NCI-H69 (cell line): ENCODE data around the gene TMEM212.

Experiments used
- DNase-seq: peaks from one replicate; lab custom pipeline; 2025; lab: John Stamatoyannopoulos, UW

TMEM212 gene

GRCh38 chr3:171860830-171861535 is 17.8 kb downstream of the TMEM212 start:
- DNase-seq, result no peak

GRCh38 chr3:171862392-171862791 is 19.2 kb downstream of the TMEM212 start:
- DNase-seq, result no peak

GRCh38 chr3:171862993-171863521 is 19.9 kb downstream of the TMEM212 start:
- no peak for DNase-seq

- no peak for DNase-seq
Observed at GRCh38 chr3:171863920-171864319, 20.8 kb downstream of the TMEM212 start.

- DNase-seq, result no peak
Observed at GRCh38 chr3:171865191-171865865, 22.2 kb downstream of the TMEM212 start.

- DNase-seq, result peak; percentile 60
Observed at GRCh38 chr3:171867981-171868380, 24.8 kb downstream of the TMEM212 start.

GRCh38 chr3:171871392-171872274 is 28.5 kb downstream of the TMEM212 start:
- no peak for DNase-seq

GRCh38 chr3:171873580-171873979 is 30.4 kb downstream of the TMEM212 start:
- no peak for DNase-seq

- no peak for DNase-seq
Observed at GRCh38 chr3:171874251-171874681, 31.1 kb downstream of the TMEM212 start.

GRCh38 chr3:171874879-171875278 is 31.7 kb downstream of the TMEM212 start:
- no peak for DNase-seq

GRCh38 chr3:171875923-171876412 is 32.8 kb downstream of the TMEM212 start:
- DNase-seq, result no peak

- no peak for DNase-seq
Observed at GRCh38 chr3:171876680-171877147, 33.6 kb downstream of the TMEM212 start.

GRCh38 chr3:171878461-171879225 is 35.5 kb downstream of the TMEM212 start:
- no peak for DNase-seq

- DNase-seq, result no peak
Observed at GRCh38 chr3:171879472-171879871, 36.3 kb downstream of the TMEM212 start.

GRCh38 chr3:171880101-171880870 is 37.1 kb downstream of the TMEM212 start:
- DNase-seq, result no peak

- no peak for DNase-seq
Observed at GRCh38 chr3:171881251-171881650, 38.1 kb downstream of the TMEM212 start.

GRCh38 chr3:171883257-171883892 is 40.2 kb downstream of the TMEM212 start:
- DNase-seq, result no peak

- DNase-seq, result no peak
Observed at GRCh38 chr3:171883893-171884279, 40.7 kb downstream of the TMEM212 start.

- no peak for DNase-seq
Observed at GRCh38 chr3:171888466-171888865, 45.3 kb downstream of the TMEM212 start.

- no peak for DNase-seq
Observed at GRCh38 chr3:171890398-171890797, 47.2 kb downstream of the TMEM212 start.
